ENCODE data around the gene ARPC2.

ARPC2 gene

GRCh38 chr2:218186876-218187275 is 30.1 kb upstream of the ARPC2 start:
- H3K27me3 ChIP-seq (replicated peaks; ENCODE audit: control insufficient read depth, insufficient read depth, low read length): no peaks in the 10 kb centered on the region
- no peaks in the 10 kb centered on the region for H3K9me3 ChIP-seq (ENCODE audit: control insufficient read depth, low read length)
- no peak overlapping the region for H3K9ac ChIP-seq (ENCODE audit: low read length)
- H3K4me1 ChIP-seq (ENCODE audit: control insufficient read depth, insufficient read depth, low read length): peaks cover 3% of the 10 kb centered on the region
- H3K4me3 ChIP-seq (ENCODE audit: low read length): no peak overlapping the region
- no peaks in the 10 kb centered on the region for H3K36me3 ChIP-seq (ENCODE audit: control insufficient read depth, insufficient read depth, low read length, severe bottlenecking)
- DNase-seq (ENCODE audit: low read depth): no peak

DNA sequence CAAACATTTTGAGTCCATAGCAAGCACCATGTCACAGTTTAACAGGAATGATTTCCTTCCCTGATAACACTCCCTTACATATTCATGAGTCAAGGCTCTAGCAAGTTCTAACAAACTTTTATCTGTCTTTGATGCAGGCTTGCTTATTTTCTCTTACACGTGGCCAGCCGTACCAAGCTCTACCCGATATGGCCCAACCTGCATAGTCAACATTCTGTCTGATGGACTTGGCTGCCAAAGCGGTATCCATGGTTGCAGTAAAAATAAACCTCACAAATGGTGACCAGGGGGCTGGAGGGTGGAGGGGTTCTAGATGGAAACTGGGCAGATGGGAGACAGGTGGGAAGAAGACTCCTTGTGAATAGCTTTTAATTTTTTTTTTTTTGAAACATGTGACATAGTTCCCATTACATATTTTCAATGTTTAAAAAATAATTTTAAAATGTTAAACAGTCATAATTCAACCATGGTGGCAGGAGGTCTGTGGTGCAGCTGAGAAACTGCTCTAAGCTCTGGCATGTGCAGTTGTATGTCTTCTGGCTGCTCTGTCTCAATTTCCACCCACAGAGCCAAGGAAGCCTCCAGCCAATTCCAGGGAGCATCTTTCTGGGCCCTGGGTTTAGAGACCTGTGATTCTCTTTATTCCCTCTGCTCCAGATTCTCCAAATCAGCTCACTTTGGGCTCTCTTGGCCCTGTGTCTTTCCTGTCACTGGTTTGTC is 29.5 kb upstream of the ARPC2 start:
- H3K27me3 ChIP-seq (replicated peaks; ENCODE audit: control insufficient read depth, insufficient read depth, low read length): no peaks in the 10 kb centered on the region
- H3K4me3 ChIP-seq (ENCODE audit: low read length): no peak overlapping the region
- DNase-seq (ENCODE audit: low read depth): no peak
- H3K9ac ChIP-seq (ENCODE audit: low read length): no peak overlapping the region
- H3K9me3 ChIP-seq (ENCODE audit: control insufficient read depth, low read length): no peaks in the 10 kb centered on the region
- H3K4me1 ChIP-seq (ENCODE audit: control insufficient read depth, insufficient read depth, low read length): no peaks in the 10 kb centered on the region
- no peaks in the 10 kb centered on the region for H3K36me3 ChIP-seq (ENCODE audit: control insufficient read depth, insufficient read depth, low read length, severe bottlenecking)

- Histone ChIP-seq H3K9ac (ENCODE audit: low read length) (no peak overlapping the region), H3K27me3 (replicated peaks; ENCODE audit: control insufficient read depth, insufficient read depth, low read length) (no peaks in the 10 kb centered on the region), H3K36me3 (ENCODE audit: control insufficient read depth, insufficient read depth, low read length, severe bottlenecking) (no peaks in the 10 kb centered on the region), H3K4me1 (ENCODE audit: control insufficient read depth, insufficient read depth, low read length) (no peaks in the 10 kb centered on the region), H3K9me3 (ENCODE audit: control insufficient read depth, low read length) (no peaks in the 10 kb centered on the region), H3K4me3 (ENCODE audit: low read length) (no peak overlapping the region)
- DNase-seq (ENCODE audit: low read depth): no peak
These were observed 28.5 kb upstream of the ARPC2 start for GRCh38 chr2:218188528-218188927.

DNA sequence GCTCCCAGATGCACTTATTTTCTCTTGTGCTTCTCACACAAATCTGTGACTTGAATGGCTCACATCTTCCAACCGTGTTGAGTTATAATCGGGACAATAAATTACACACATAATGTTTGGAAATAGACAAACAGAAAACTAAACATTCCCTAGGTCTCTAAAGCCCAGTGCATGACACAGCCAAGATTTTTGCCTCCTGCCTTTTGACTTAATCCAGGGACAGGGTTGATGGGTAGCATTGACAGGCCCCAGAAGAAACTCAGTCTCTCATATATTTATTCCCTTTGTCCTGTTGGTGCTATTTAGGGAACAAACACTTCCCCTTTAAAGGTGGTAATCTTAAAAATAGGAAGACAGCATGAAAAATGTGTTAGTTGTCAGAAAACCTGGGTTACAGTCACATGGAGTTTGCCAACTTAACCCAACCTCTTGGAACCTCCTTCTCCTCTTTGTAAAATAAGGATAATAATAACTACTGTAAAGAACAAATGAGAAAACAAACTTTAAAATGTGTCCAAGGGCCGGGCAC is 24.0 kb upstream of the ARPC2 start:
- Histone ChIP-seq H3K9me3 (ENCODE audit: control insufficient read depth, low read length) (no peaks in the 10 kb centered on the region), H3K4me1 (ENCODE audit: control insufficient read depth, insufficient read depth, low read length) (no peaks in the 10 kb centered on the region), H3K27me3 (replicated peaks; ENCODE audit: control insufficient read depth, insufficient read depth, low read length) (peaks cover 3% of the 10 kb centered on the region), H3K9ac (ENCODE audit: low read length) (no peak overlapping the region), H3K4me3 (ENCODE audit: low read length) (no peak overlapping the region), H3K36me3 (ENCODE audit: control insufficient read depth, insufficient read depth, low read length, severe bottlenecking) (no peaks in the 10 kb centered on the region)
- no peak for DNase-seq (ENCODE audit: low read depth)

DNA sequence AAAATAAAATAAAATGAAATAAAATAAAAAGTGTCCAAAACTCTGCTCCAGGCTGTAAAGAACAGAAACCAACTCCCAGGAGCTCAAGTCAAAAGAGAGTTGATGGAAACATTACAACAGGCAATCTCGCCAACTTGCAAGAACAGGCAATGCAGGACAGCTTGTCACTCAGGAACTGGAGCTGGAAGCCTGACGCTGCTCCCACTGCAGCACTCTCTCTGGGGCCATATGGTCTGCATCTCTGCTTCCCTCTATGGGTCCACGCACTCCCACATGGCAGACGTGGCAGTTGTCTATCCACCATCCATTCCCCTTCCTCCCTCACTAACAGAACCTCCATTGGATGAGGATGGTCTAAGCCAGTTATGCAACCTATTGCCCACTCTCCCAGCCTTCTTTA is 23.3 kb upstream of the ARPC2 start:
- Histone ChIP-seq H3K36me3 (ENCODE audit: control insufficient read depth, insufficient read depth, low read length, severe bottlenecking) (no peaks in the 10 kb centered on the region), H3K4me3 (ENCODE audit: low read length) (no peak overlapping the region), H3K4me1 (ENCODE audit: control insufficient read depth, insufficient read depth, low read length) (no peaks in the 10 kb centered on the region), H3K9ac (ENCODE audit: low read length) (no peak overlapping the region), H3K9me3 (ENCODE audit: control insufficient read depth, low read length) (no peaks in the 10 kb centered on the region), H3K27me3 (replicated peaks; ENCODE audit: control insufficient read depth, insufficient read depth, low read length) (peaks cover 6% of the 10 kb centered on the region)
- DNase-seq (ENCODE audit: low read depth): no peak

- H3K36me3 ChIP-seq (ENCODE audit: control insufficient read depth, insufficient read depth, low read length, severe bottlenecking): no peaks in the 10 kb centered on the region
- DNase-seq (ENCODE audit: low read depth): no peak
- no peak overlapping the region for H3K9ac ChIP-seq (ENCODE audit: low read length)
- H3K9me3 ChIP-seq (ENCODE audit: control insufficient read depth, low read length): no peaks in the 10 kb centered on the region
- H3K4me3 ChIP-seq (ENCODE audit: low read length): no peak overlapping the region
- peaks cover 11% of the 10 kb centered on the region for H3K27me3 ChIP-seq (replicated peaks; ENCODE audit: control insufficient read depth, insufficient read depth, low read length)
- H3K4me1 ChIP-seq (ENCODE audit: control insufficient read depth, insufficient read depth, low read length): no peaks in the 10 kb centered on the region
These were observed 22.1 kb upstream of the ARPC2 start for GRCh38 chr2:218194880-218195279.

DNA sequence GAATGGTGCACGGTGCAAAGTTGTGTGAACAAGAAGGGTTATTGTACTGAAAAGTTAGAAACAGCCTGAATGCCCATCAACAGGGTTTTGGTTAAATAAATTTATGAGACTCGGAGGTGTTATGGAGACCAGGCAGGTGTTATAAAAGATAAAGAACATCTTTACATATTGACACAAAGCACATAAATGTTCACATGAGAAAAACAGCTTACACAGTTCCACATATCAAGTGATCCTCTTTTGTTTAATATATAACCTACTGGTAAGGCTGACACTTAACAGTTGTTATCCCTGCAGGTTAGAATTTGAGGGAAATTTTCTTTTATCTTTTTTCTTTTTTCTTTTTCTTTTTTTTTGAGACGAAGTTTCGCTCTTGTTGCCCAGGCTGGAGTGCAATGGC is 20.0 kb upstream of the ARPC2 start:
- Histone ChIP-seq H3K9me3 (ENCODE audit: control insufficient read depth, low read length) (no peaks in the 10 kb centered on the region), H3K27me3 (replicated peaks; ENCODE audit: control insufficient read depth, insufficient read depth, low read length) (peaks cover 11% of the 10 kb centered on the region), H3K4me1 (ENCODE audit: control insufficient read depth, insufficient read depth, low read length) (no peaks in the 10 kb centered on the region), H3K9ac (ENCODE audit: low read length) (no peak overlapping the region), H3K36me3 (ENCODE audit: control insufficient read depth, insufficient read depth, low read length, severe bottlenecking) (no peaks in the 10 kb centered on the region), H3K4me3 (ENCODE audit: low read length) (no peak overlapping the region)
- no peak for DNase-seq (ENCODE audit: low read depth)

DNA sequence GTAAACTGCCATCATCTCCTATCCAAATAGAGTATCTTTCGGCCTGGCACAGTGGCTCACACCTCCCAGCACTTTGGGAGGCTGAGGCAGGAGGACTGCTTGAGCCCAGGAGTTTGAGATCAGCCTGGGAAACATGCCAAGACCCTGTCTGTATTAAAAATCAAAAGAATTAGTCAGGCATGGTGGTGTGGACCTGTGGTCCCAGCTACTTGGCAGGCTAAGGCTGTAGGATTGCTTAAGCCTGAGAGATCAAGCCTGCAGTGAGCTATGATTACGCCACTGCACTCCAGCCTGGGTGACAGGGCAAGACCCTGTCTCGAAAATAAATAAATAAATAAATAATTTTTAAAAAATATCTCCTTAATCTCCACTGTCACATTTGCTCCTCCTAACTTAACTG is 14.7 kb upstream of the ARPC2 start:
- Histone ChIP-seq H3K4me1 (ENCODE audit: control insufficient read depth, insufficient read depth, low read length) (no peaks in the 10 kb centered on the region), H3K36me3 (ENCODE audit: control insufficient read depth, insufficient read depth, low read length, severe bottlenecking) (no peaks in the 10 kb centered on the region), H3K4me3 (ENCODE audit: low read length) (no peak overlapping the region), H3K9me3 (ENCODE audit: control insufficient read depth, low read length) (no peaks in the 10 kb centered on the region), H3K27me3 (replicated peaks; ENCODE audit: control insufficient read depth, insufficient read depth, low read length) (peaks cover 11% of the 10 kb centered on the region), H3K9ac (ENCODE audit: low read length) (no peak overlapping the region)
- no peak for DNase-seq (ENCODE audit: low read depth)

GRCh38 chr2:218209078-218209477 is 7.9 kb upstream of the ARPC2 start:
- no peaks in the 10 kb centered on the region for H3K27me3 ChIP-seq (replicated peaks; ENCODE audit: control insufficient read depth, insufficient read depth, low read length)
- no peak overlapping the region for H3K4me3 ChIP-seq (ENCODE audit: low read length)
- peaks cover 6% of the 10 kb centered on the region for H3K9me3 ChIP-seq (ENCODE audit: control insufficient read depth, low read length)
- DNase-seq (ENCODE audit: low read depth): no peak
- H3K4me1 ChIP-seq (ENCODE audit: control insufficient read depth, insufficient read depth, low read length): no peaks in the 10 kb centered on the region
- no peak overlapping the region for H3K9ac ChIP-seq (ENCODE audit: low read length)
- no peaks in the 10 kb centered on the region for H3K36me3 ChIP-seq (ENCODE audit: control insufficient read depth, insufficient read depth, low read length, severe bottlenecking)

DNA sequence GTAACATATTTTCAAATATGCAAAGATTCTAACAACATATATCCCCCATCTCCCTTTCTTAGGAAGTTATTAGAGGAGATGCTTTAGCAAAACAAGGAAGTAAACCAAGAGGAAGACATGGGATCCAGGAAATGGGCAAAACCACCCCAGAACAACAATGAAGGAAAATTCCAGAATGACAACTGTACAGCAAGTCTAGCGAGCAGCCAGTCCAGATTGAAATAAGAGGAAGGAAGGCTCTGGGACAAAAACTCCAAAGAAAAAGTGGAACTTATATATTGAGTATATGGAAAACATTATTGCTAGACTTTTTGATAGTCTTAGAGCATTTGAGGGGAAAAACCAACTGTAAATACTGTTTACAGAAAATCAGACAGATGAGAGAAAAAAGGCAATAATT is 2.9 kb upstream of the ARPC2 start:
- H3K9ac ChIP-seq (ENCODE audit: low read length): no peak overlapping the region
- no peak for DNase-seq (ENCODE audit: low read depth)
- peaks cover 3% of the 10 kb centered on the region for H3K9me3 ChIP-seq (ENCODE audit: control insufficient read depth, low read length)
- H3K36me3 ChIP-seq (ENCODE audit: control insufficient read depth, insufficient read depth, low read length, severe bottlenecking): no peaks in the 10 kb centered on the region
- H3K27me3 ChIP-seq (replicated peaks; ENCODE audit: control insufficient read depth, insufficient read depth, low read length): no peaks in the 10 kb centered on the region
- no peak overlapping the region for H3K4me3 ChIP-seq (ENCODE audit: low read length)
- peaks cover 17% of the 10 kb centered on the region for H3K4me1 ChIP-seq (ENCODE audit: control insufficient read depth, insufficient read depth, low read length)

DNA sequence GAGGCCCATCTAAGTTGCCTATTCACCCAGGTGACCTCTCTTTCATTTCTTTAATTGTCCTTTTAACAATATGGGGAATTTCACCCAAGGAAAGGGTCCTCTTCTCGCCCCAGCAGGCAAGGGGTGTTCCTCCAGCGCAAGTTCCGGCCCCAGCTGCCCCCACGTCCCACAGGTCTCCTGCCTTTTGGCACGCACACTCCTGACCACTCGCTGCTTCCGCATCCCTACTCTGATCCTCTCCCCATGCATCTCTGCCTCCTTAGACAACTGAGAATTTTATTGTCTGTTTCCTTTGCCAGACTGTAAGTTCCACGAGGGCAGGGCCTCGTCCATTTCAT is 684 bp upstream of the ARPC2 start:
- DNase-seq (ENCODE audit: low read depth): no peak
- Histone ChIP-seq H3K9ac (ENCODE audit: low read length) (peak overlapping the region; percentile 98), H3K36me3 (ENCODE audit: control insufficient read depth, insufficient read depth, low read length, severe bottlenecking) (peaks cover 7% of the 10 kb centered on the region), H3K27me3 (replicated peaks; ENCODE audit: control insufficient read depth, insufficient read depth, low read length) (no peaks in the 10 kb centered on the region), H3K4me1 (ENCODE audit: control insufficient read depth, insufficient read depth, low read length) (peaks cover 39% of the 10 kb centered on the region), H3K9me3 (ENCODE audit: control insufficient read depth, low read length) (no peaks in the 10 kb centered on the region), H3K4me3 (ENCODE audit: low read length) (peak overlapping the region; percentile 98)

Measured in adipocyte (in vitro differentiated cells).